Sigmoid colon (tissue), 7 donors: ENCODE data around the gene C2orf42. TPM values are rescaled to one million over a fixed set of nuclear protein-coding genes. Genes with fewer than 3 reads are reported as not detected.
"Not testable (repeated sequence)": the region's sequence is repeated elsewhere in the genome, so short reads cannot be mapped to it uniquely, and the experiment has no call there.

Experiments used
- DNase-seq: peaks from one replicate; pipeline ENCODE4 v3.0.0-alpha.2; 2019
- H3K27ac ChIP-seq, 4 donors: fragments of 200-600 bp; sonication (generic); one replicate each; pipeline ENCODE4 v1.5.1; 2016 to 2019; ENCODE audit warnings: mild to moderate bottlenecking in 1 of 4
- H3K27me3 ChIP-seq, 3 donors: fragments of 200-600 bp; sonication (generic); one replicate each; pipeline ENCODE4 v1.5.1; 2019; ENCODE audit warnings: mild to moderate bottlenecking in 1 of 3
- H3K36me3 ChIP-seq, 4 donors: fragments of 200-600 bp; sonication (generic); one replicate each; pipeline ENCODE4 v1.5.1; 2016 to 2019
- H3K4me1 ChIP-seq, 4 donors: fragments of 200-600 bp; sonication (generic); one replicate each; pipeline ENCODE4 v1.5.1; 2017 to 2019
- H3K4me3 ChIP-seq, 4 donors: fragments of 200-600 bp; sonication (generic); one replicate each; pipeline ENCODE4 v1.5.1; 2017 to 2019; ENCODE audit warnings: mild to moderate bottlenecking in 2 of 4, moderate library complexity in 1 of 4
- H3K9me3 ChIP-seq, 4 donors: fragments of 200-600 bp in 3 of 4; sonication (generic) in 3 of 4; one replicate each; pipeline versions ENCODE4 v1.5.1 to v1.6.1; 2013 to 2019
- CTCF ChIP-seq, 4 experiments: fragments of 450-650 bp in 3 of 4; fragments of 200-600 bp in 1 of 4; IDR thresholded peaks; one replicate each; pipeline ENCODE4 v1.5.1; 2016 to 2019; ENCODE audit warnings: antibody characterized with exemption in 4 of 4, mild to moderate bottlenecking in 3 of 4, moderate library complexity in 2 of 4
- EP300 ChIP-seq, 4 donors: sonication (generic); formaldehyde crosslinking; IDR thresholded peaks; one replicate each; pipeline ENCODE4 v1.6.1; 2017; ENCODE audit warnings: antibody characterized with exemption in 4 of 4
- POLR2A ChIP-seq, 2 donors: fragments of 450-650 bp; IDR thresholded peaks; one replicate each; pipeline ENCODE4 v1.6.1; 2016; ENCODE audit warnings: antibody characterized with exemption in 2 of 2, mild to moderate bottlenecking in 2 of 2, moderate library complexity in 2 of 2
- POLR2AphosphoS5 ChIP-seq, 4 donors: sonication (generic); formaldehyde crosslinking; IDR thresholded peaks; one replicate each; pipeline ENCODE4 v1.6.1; 2017; ENCODE audit warnings: antibody characterized with exemption in 4 of 4
- WGBS, 2 donors: extraction: QIAGEN DNeasy Blood & Tissue Kit; methylation state at CpG; one replicate each; pipeline ENCODE4 v1.1.7; 2013; 5-methylcytosine and 5-hydroxymethylcytosine counted together
- intact Hi-C: fragments of 100-400 bp; cut with DNase I; formaldehyde crosslinking; loops from one replicate; pipeline ENCODE4 v1.15.1; 2023
- polyA plus RNA-seq, 3 donors: library from polyadenylated mRNA; stranded (reverse); fragments of 200-250 nt; gene quantifications; one replicate each; pipeline ENCODE4 v1.2.3, GENCODE V29; 2013
- total RNA-seq, 4 donors: library from RNA; depleted of rRNA; stranded (reverse); fragments of >200 nt; gene quantifications; one replicate each; pipeline ENCODE4 v1.1.0, GENCODE V29; 2016
- donor health status: healthy with polysubstance abuse.
- donor health status: Bipolar disorder and iron deficiency.
- donor health status: healthy.

C2orf42 gene
- total and polyA plus RNA-seq, 7 donors: 5.1 to 24.3 (median 8.8) TPM

DNA sequence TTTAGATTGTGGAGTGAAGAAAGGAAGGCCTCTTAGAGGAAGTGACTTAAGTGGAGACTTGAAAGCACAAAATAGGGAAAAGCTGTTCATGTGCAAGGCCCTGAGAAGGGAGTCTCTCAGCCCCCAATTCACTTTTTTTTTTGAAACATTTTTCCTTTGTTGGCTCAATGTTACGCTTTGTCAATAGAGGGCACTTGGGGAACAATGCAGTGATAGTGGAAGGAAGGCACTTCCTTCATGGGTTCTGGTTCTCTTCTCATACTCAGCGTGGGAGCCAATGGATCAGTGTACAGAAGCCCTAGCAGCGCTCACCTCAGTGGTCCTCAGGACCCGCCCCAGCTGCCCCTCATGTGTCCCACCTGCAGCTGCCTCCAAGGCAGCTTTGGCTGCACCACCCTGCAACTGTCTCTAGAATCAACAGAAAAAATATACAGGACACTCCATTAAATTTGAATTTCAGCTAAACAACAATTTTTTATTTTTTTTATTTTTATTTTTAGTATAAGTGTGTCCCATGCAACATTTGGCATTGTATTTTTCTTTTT is 8.6 kb upstream of the C2orf42 start:
- no peaks in the 10 kb centered on the region for H3K27me3 ChIP-seq
- no peak for TF ChIP-seq POLR2AphosphoS5 (IDR thresholded peaks at IDR 0.05)
- TF ChIP-seq CTCF (IDR thresholded peaks at IDR 0.05): no peak
- no peak for TF ChIP-seq POLR2A (IDR thresholded peaks at IDR 0.05)
- TF ChIP-seq EP300 (IDR thresholded peaks at IDR 0.05): no peak
- no peak overlapping the region for H3K27ac ChIP-seq
- no peak overlapping the region for H3K4me3 ChIP-seq
- intact Hi-C loops: no loop called here
- H3K4me1 ChIP-seq: no peaks in the 10 kb centered on the region
- no peak for DNase-seq
- 82 to 83% methylated on average over 4 of the region's 4 CpGs for WGBS, 2 donors
- no peaks in the 10 kb centered on the region for H3K36me3 ChIP-seq
- H3K9me3 ChIP-seq: no peaks in the 10 kb centered on the region

GRCh38 chr2:70192516-70192915 is 1.7 kb upstream of the C2orf42 start:
- Histone ChIP-seq H3K27me3 (no peaks in the 10 kb centered on the region), H3K36me3 (no peaks in the 10 kb centered on the region), H3K9me3 (no peaks in the 10 kb centered on the region), H3K27ac (no peak overlapping the region), H3K4me3 (no peak overlapping the region), H3K4me1 (peaks cover 0 to 11% (median 5%) of the 10 kb centered on the region in 4 donors)
- WGBS, 2 donors: 64 to 84% methylated on average over 5 of the region's 5 CpGs
- intact Hi-C loops: loop anchor here (5.0 kb wide), 2 partner anchors 100 to 105 kb away; partner anchors contain the start of genes PCBP1 and SNRPG
- TF ChIP-seq POLR2A (IDR thresholded peaks at IDR 0.05): no peak
- TF ChIP-seq POLR2AphosphoS5 (IDR thresholded peaks at IDR 0.05): no peak
- TF ChIP-seq CTCF (IDR thresholded peaks at IDR 0.05): no peak
- no peak for TF ChIP-seq EP300 (IDR thresholded peaks at IDR 0.05)
- DNase-seq: no peak

DNA sequence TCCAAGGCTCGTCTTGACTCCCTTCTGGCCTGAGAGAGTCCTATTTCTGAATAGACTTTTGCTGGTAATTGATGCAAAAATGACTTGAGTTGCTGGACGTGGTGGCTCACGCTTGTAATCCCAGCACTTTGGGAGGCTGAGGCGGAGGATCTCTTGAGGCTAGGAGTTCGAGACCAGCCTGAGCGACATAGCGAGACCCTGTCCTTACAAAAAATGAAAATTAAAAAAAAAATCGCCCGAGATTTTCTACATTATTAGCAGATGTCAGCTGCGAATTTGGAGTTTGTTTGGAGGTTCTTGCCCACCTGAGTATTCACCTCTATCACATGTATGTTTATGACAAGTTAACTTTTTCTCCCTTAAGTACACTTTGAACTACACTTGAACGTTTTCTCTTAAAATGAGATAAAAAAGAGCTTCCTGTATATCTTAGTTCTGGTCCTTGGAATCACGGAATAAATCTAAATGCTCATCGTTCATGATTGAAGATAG is 471 bp upstream of the C2orf42 start:
- Histone ChIP-seq H3K36me3 (no peaks in the 10 kb centered on the region), H3K4me1 (peaks cover 0 to 11% (median 5%) of the 10 kb centered on the region in 4 donors), H3K9me3 (no peaks in the 10 kb centered on the region), H3K27me3 (no peaks in the 10 kb centered on the region), H3K4me3 (peak overlapping the region; percentile 77 to 91 (median 81)), H3K27ac (peak overlapping the region; percentile 95 to 98 (median 96))
- no peak for DNase-seq
- TF ChIP-seq CTCF (IDR thresholded peaks at IDR 0.05) (no peak), POLR2A (IDR thresholded peaks at IDR 0.05) (no peak), EP300 (IDR thresholded peaks at IDR 0.05) (no peak), POLR2AphosphoS5 (IDR thresholded peaks at IDR 0.05) (no peak)
- 68 to 71% methylated on average over 13 of the region's 13 CpGs for WGBS, 2 donors
- intact Hi-C loops: loop anchor here (2.0 to 5.0 kb wide), 4 partner anchors 48 to 104 kb away; partner anchors contain the start of genes PCBP1, SNRPG and TIA1

DNA sequence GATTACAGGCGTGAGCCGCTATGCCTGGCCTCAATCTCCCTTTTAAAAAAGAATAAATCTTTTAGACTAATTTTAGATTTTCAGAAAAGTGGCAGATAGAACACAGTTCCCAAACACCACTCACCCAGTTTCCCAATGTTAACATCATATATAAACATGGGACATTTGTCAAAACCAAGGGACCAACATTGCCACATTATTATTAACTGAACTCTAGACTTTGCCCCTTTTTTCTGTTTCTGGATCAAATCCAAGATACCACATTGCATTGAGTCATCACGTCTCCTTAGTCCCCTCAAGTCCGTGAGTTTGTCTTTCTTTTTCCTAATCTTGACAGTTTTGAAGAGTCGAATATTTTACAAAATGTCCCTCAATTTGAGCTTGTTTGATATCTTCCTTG is 2.4 kb downstream of the C2orf42 start:
- TF ChIP-seq CTCF (IDR thresholded peaks at IDR 0.05): no peak
- no peak for TF ChIP-seq POLR2A (IDR thresholded peaks at IDR 0.05)
- TF ChIP-seq EP300 (IDR thresholded peaks at IDR 0.05): no peak
- no peak for TF ChIP-seq POLR2AphosphoS5 (IDR thresholded peaks at IDR 0.05)
- Histone ChIP-seq H3K9me3 (no peaks in the 10 kb centered on the region), H3K27ac (no peak overlapping the region), H3K4me3 (no peak overlapping the region), H3K4me1 (peaks cover 0 to 11% (median 5%) of the 10 kb centered on the region in 4 donors), H3K27me3 (no peaks in the 10 kb centered on the region), H3K36me3 (no peaks in the 10 kb centered on the region)
- intact Hi-C loops: no loop called here
- WGBS, 2 donors: 80 to 86% methylated on average over 5 of the region's 5 CpGs
- DNase-seq: no peak

- 94% methylated on average over 9 of the region's 9 CpGs for WGBS, 2 donors
- H3K4me1 ChIP-seq: peaks cover 0 to 11% (median 5%) of the 10 kb centered on the region in 4 donors
- H3K4me3 ChIP-seq, H3K9me3 ChIP-seq, H3K27me3 ChIP-seq, DNase-seq, intact Hi-C loops, H3K36me3 ChIP-seq, H3K27ac ChIP-seq: not testable (repeated sequence)
Observed at GRCh38 chr2:70187170-70187569, 3.6 kb downstream of the C2orf42 start.
